Measurements from ENCODE around the gene GNA12. TPM values are rescaled to one million over a fixed set of nuclear protein-coding genes. Genes with fewer than 3 reads are reported as not detected.
"Not testable (repeated sequence)": the region's sequence is repeated elsewhere in the genome, so short reads cannot be mapped to it uniquely, and the experiment has no call there.

Gene GNA12
- total RNA-seq, 2 experiments from 2014 or later: 19.1 to 21.4 TPM

DNA sequence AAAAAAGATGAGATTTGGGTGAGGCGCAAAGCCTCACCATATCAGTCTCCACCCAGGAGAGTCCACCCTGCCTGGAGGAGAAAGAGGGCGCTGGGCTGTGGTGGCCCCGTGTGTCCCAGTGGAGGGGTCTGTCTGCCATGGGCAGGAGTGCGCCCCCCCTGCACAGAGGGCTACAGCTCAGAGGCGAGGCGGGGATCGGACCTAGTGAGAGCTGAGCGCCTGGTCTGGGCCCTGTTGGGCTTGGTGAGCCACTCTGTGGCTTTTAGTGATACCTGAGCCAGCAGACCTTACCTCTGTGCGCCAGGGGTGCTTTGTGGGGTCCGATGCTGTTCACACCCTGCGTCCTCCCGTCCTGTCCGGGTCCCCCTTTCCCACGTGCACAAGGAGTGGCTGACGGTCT, 25.9 kb upstream of the GNA12 start:
- CTCF ChIA-PET: no interaction called here
- POLR2A ChIA-PET: interaction anchor here (0.7 kb wide), 1 partner anchor 18 kb away, joined by 3 read pairs; no protein-coding TSS in a partner anchor

DNA sequence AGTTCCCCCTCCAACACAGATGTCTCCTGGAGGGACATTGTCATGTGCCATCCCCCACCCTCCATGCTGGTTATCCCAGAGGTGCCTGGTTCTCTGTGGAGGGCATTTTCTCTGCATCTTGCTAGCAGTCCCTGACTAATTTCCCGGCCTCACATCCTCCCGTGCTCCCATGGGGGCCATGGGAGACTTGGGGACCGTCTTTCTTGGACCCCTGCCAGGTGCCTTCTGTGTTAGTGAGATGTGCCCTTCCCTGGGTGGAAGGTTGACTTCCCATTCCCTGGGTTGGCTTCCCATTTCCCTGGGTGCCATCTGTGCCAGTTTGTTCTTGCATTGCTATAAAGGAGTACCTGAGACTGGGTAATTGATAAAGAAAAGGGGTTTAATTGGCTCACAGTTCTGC, 22.5 kb upstream of the GNA12 start:
- ChIA-PET POLR2A (no interaction called here), CTCF (interaction anchor here (1.3 to 1.5 kb wide), 3 partner anchors 15 to 436 kb away, joined by 3 read pairs; no protein-coding TSS in a partner anchor)

DNA sequence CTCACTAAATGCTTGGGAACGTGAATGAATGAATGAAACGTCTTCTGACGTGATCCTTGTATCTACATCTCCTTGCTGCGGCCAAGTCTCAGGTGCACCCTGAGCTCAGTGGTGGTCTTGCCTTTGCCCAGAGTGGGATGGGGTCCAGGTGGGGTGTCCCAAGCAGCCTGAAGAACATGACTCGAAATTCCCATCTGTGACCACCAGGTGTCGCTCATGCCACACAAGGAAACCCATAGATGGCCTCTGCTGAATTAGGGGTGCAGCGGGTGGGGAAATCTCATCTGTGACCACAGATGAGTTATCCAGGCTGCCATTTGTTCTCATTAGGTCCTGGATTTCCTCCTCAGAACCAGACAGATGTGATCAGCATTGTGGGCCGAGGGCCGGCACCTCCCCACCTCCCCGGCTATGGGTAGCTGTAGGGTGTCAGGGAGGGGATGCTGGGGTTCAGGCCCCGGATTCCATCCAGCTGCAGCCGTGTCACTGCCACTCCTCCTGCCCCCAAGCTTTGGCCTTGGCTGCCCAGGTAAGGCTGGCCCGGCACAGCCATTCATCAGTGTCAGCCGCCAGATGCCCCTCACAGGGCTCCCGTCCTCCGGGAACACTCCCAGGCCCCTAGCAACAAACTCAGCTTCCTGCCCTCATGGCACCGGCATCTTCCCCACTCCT, 21.0 kb upstream of the GNA12 start:
- CTCF ChIA-PET: interaction anchor here (0.6 to 2.6 kb wide), 34 partner anchors 9 to 1029 kb away, joined by 3 to 13 read pairs (median 4); no protein-coding TSS in a partner anchor
- POLR2A ChIA-PET: no interaction called here

DNA sequence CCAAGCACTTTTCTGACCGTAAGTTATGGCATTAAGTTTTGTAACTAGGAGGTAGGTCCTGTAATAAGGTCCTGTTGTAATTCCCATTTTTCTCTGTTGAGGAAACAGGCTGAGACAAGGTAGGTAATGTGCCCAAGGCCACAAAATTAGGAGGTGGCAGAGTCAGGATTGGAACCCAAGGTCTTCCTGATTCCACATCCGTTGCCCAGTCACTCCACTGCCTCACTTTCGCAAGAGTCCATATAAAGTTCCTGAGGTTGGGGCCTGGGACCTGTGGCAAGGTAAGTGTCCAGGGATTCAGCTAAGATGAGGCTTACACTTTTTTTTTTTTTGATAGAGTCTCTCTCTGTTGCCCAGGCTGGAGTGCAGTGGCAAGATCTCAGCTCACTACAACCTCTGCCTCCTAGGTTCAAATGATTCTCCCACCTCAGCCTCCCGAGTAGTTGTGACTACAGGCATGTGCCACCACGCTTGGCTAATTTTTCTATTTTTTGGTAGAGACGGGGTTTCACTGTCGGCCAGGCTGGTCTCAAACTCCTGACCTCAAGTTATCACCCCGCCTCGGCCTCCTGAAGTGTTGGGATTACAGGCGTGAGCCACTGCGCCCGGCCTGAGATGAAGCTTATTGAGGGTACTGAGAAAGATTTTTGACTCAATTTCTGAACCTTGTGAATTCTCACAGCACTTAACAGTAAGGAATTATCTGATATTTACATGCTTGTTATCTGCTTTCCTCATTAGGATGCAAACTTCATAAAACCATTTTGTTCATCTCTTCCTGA, 20.3 kb upstream of the GNA12 start:
- ChIA-PET CTCF (interaction anchor here (0.6 to 2.6 kb wide), 25 partner anchors 10 to 556 kb away, joined by 3 to 13 read pairs (median 4); no protein-coding TSS in a partner anchor), POLR2A (interaction anchor here (0.6 kb wide), 1 partner anchor 228 kb away, joined by 4 read pairs; no protein-coding TSS in a partner anchor)

DNA sequence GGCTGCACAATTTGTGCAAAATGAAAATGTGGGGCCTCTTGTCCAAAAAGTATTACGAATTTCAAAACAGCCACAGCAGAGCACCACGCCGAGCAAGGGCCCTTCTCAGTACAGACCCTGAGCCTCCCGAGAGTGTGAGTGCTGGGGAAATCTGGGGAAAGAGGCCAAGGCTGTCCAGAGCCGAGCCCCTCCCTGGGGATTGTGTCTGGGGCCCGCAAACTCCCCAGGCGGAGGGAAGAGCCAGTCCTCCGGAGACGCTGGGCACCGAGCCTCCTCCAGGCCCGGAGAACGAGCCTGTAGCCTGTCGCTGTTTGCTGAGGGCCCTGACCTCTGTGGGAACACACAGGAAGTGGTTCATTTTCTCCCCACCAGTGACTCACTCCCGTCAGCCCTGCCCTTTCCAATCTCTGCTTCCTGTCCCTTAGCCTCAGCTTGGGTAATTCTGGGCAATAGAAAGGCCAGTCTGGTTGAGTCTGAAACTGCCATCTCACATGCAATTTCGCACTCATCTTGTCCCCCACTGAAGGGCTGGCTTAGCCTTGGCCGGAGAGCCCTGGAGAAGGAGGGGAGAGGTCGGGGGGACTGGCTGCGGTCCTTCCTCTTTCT, 19.5 kb upstream of the GNA12 start:
- POLR2A ChIA-PET: interaction anchor here (0.6 kb wide), 1 partner anchor 229 kb away, joined by 4 read pairs; no protein-coding TSS in a partner anchor

DNA sequence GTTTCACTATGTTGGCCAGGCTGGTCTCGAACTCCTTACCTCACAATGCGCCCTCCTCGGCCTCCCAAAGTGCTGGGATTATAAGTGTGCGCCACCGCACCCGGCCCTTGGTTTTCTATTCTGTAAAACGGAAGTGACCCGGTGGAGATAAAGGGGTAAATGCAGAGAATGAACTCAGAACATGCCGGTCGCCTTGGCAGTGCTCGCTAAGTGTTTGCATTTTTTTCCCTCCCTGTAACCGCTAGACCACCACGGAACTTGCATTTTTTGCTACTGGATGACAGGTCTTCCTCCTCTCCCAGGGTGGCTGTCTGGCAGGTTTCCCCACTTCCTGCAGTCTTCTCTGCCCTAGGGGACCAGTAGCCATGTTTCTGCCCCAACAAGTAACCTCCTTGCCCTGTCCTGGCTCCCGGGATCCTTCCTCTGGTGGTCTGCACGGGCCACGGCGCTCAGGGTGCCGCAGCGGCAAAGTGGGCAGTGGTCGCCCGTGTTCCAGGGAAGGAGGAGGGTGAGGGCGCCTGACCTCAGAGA, 18.8 kb upstream of the GNA12 start:
- CTCF ChIA-PET: no interaction called here

More for the DNA sequence above, 19.5 kb upstream of the GNA12 start:
- CTCF ChIA-PET: interaction anchor here (0.9 to 2.6 kb wide), 11 partner anchors 10 to 556 kb away, joined by 3 to 13 read pairs (median 3); no protein-coding TSS in a partner anchor

DNA sequence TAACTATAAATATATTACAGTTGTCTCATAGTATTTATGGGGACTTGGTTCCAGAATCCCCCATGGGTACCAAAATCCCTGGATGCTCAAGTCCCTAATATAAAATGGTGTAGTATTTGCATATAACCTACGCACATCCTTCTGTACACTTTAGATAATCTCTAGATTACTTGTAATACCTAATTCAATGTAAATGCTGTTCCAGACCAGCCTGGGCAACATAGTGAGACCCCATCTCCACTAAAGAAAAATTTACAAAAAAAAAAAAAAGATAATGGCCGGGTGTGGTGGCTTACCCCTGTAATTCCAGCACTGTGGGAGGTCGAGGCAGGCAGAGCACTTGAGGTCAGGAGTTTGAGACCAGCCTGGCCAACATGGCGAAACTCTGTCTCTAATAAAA, 17.4 kb upstream of the GNA12 start:
- ChIA-PET POLR2A (no interaction called here), CTCF (no interaction called here)

More for the DNA sequence above, 18.8 kb upstream of the GNA12 start:
- POLR2A ChIA-PET: no interaction called here

DNA sequence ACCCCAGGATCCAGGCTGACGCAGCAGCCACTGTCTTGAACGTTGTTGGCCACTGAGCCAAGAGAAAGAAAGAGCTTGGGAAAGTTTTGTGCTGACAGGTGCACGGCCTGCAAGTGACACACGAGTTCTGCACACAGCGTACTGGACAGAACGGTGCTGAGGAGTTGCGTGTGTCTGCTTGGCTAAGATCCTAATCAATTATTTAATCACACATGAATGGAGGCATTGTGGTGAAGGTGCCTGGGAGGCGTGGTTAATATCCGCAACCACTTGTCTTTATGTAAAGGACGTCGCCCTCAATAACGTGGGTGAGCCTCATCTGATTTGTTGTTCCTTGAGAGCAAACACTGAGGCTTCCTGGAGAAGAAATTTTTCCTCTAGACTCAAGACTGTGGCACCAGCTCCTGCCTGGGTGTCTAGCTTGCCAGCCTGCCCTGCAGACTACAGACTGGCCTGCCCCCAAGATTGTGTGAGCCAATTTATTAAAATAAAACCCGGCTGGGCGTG, 16.6 kb upstream of the GNA12 start:
- POLR2A ChIA-PET: no interaction called here
- CTCF ChIA-PET: no interaction called here

DNA sequence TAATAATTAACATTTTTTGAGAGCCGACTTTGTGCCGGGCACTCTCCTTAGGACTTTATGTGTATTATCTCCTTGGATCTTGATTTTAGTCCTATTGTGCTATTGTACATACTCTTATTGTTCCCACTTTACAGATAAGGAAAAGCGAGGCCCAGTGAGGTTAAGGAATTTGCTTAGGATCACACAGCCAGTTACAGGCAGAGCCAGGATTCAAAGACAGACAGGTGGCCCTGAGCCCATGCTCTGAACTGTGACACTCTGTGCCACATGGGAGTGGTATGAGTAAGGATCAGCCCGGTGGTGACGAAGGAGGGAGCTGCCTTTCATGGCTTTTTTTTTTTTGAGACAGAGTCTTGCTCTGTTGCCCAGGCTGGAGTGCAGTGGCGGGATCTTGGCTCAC, 15.8 kb upstream of the GNA12 start:
- POLR2A ChIA-PET: no interaction called here
- CTCF ChIA-PET: no interaction called here

DNA sequence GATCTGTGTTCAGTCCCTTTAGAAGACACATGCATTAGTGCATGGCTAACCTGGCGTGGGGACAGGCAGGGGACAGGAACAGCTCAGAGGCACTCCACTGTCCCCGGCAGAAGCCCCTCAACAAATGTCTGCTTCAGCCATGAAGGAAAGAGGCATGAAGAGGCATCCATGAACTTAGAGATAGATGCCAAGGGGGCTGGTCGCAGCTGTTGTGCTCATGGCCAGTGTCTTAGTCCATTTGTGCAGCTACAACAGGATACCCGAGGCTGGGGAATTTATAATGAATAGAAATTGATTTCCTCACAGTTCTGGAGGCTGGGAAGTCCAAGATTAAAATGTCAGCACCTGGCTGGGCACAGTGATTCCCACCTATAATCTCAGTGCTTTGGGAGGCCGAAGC, 14.5 kb upstream of the GNA12 start:
- CTCF ChIA-PET: no interaction called here
- POLR2A ChIA-PET: no interaction called here

DNA sequence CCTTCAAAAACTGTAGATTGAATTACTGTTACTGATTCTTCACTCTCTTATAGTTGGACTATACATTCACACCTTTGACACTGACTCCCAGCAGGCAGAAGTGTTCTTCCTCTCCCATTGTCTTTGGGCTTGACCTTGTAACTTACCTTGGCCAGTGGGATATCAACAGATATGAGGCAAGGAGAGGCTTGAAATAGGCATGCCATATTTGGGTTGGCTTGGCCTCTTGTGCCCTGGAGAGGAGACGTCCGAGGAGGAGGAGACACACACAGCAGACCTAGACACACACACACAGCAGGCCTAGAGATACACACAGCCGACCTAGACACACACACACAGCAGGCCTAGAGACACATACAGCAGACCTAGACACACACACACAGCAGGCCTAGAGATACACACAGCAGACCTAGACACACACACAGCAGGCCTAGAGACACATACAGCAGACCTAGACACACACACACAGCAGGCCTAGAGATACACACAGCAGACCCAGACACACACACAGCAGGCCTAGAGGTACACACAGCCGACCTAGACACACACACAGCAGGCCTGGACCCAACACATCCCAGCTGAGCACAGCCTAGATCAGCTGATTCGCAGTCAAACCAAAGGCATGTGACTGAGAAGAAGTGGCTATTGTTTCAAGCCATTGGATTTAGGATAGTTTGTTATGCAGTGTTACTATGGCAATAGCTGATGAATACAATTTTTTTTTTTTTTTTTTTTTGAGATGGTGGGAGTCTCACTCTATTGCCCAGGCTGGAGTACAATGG, 12.5 kb upstream of the GNA12 start:
- ChIA-PET POLR2A (interaction anchor here (0.7 kb wide), 1 partner anchor 136 kb away, joined by 5 read pairs; no protein-coding TSS in a partner anchor), CTCF (interaction anchor here (0.6 kb wide), 2 partner anchors 66 to 512 kb away, joined by 3 read pairs; no protein-coding TSS in a partner anchor)

DNA sequence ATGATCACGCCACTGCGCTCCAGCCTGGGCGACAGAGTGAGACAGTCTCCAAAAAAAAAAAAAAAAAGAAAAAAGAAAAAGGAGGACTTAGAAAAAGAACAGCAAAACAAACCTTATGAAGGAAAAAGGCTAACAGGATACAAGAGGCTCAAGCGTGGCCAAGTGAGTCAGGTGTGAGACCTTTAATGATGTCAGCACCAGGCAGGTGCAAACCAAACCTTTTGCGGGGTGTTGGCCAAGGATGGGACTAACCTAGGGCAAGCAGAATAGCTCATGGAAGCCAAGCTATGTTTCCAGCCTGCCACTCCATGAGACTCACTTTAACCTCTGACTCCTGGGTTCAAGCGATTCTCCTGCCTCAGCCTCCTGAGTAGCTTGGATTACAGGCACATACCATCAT, 11.3 kb upstream of the GNA12 start:
- CTCF ChIA-PET: interaction anchor here (0.6 to 1.1 kb wide), 2 partner anchors 9 to 1954 kb away, joined by 3 to 4 read pairs; no protein-coding TSS in a partner anchor
- POLR2A ChIA-PET: interaction anchor here (0.7 kb wide), 2 partner anchors 156 to 375 kb away, joined by 4 to 6 read pairs; no protein-coding TSS in a partner anchor

DNA sequence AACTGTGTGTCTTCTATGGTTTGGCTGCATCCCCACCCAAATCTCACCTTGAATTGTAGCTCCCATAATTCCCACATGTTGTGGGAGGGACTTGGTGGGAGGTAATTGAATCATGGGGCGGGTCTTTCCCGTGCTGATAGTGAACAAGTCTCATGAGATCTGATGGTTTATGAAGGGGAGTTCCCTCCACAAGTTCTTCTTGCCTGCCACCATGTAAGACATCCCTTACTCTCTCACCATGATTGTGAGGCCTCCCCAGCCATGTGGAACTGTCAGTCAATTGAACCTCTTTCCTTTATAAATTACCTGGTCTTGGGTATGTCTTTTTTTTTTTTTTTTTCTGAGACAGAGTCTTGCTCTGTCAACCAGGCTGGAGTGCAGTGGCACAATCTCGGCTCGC, 9.4 kb upstream of the GNA12 start:
- POLR2A ChIA-PET: not testable (repeated sequence)
- CTCF ChIA-PET: interaction anchor here (1.0 kb wide), 1 partner anchor 11 kb away, joined by 3 read pairs; no protein-coding TSS in a partner anchor

DNA sequence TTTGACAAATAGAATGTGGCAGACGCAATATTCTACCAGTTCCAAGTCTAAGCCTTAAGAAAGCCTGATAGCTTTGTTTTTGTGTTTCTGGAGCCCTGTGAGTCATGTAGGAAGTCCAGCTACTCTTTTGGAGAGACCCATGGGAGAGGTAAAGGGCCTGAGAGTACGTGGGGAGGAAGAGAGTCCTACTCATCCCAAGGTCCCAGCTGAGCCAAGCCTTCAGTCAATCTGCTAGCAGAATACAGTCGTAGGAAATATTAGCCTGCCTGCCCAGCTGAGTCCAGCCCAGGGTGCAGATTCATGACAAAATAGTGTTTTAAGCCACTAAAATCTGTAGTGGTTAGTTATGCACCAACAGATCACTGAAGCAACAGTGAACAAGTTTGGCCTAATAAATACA, 9.0 kb upstream of the GNA12 start:
- POLR2A ChIA-PET: no interaction called here
- CTCF ChIA-PET: interaction anchor here (1.0 kb wide), 1 partner anchor 11 kb away, joined by 3 read pairs; no protein-coding TSS in a partner anchor

DNA sequence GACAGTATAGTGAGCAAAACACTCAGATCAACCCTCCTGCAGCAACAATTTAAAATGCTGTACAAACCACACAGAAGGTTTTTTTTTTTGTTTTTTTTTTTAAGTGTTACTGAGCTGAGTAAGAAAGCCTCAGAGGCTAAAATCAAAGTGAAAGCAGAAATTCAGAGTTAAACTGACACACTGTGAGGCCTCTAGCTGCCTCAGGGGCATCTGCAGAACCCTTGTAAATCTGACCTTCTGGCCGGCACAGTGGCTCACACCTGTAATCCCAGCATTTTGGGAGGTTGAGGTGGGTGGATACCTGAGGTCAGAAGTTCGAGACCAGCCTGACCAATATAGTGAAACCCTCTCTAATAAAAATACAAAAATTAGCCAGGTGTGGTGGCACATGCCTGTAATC, 7.4 kb upstream of the GNA12 start:
- ChIA-PET CTCF (interaction anchor here (1.0 to 1.2 kb wide), 2 partner anchors 8 to 14 kb away, joined by 3 read pairs; no protein-coding TSS in a partner anchor), POLR2A (interaction anchor here (0.6 to 0.7 kb wide), 2 partner anchors 19 to 557 kb away, joined by 3 read pairs; no protein-coding TSS in a partner anchor)

DNA sequence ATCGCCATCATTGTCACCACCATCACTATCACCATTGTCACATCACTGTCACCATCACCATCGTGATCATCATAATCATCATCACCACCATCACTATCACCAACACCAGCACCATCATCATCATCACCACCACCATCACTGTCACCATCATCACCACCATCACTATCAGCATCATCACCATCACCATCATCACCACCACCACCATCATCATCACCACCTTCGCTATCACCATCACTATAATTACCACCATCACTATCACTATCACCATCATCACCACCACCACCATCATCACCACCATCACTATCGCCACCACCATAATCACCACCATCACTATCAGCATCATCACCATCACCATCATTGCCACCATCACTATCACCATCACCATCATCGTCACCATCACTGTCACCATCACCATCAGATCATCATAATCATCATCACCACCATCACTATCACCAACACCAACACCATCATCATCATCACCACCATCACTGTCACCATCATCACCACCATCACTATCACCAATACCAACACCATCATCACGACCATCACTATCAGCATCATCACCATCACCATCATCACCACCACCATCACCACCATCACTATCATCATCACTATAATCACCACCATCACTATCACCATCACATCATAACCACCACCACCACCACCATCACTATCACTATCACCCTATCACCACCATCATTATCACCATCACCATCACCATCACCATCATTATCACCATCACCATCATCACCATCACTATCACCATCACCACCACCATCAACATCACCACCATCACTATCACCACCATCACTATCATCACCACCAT, 6.0 kb upstream of the GNA12 start:
- ChIA-PET POLR2A (no interaction called here), CTCF (no interaction called here)

DNA sequence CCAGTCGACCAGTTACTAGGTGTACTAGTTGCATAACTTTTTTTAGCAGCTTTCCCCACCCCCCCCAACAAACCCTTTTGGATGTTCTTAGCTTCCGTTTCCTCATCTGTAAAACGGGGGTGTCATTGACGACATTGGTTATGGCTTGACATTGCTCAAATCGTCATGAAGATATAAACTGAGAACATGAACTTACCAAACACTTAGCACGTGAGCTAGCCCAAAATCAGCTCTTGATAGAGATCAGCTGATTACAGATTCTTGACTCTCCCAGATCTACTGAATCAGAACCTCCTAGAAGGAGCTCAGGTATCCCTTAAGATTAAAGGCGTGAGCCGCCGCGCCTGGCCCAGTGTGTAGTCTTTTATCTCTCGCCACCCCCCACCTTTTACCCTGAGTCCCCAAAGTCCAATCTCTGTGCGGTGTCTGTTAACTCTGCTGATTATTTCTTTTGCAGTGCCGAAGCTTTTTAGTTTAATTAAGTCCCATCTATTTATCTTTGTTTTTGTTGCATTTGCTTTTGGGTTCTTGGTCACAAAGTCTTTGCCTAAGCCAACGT, 1.0 kb upstream of the GNA12 start:
- POLR2A ChIA-PET: no interaction called here

More for the DNA sequence above, 1.0 kb upstream of the GNA12 start:
- CTCF ChIA-PET: interaction anchor here (1.0 kb wide), 1 partner anchor 19 kb away, joined by 3 read pairs; no protein-coding TSS in a partner anchor
